NCI-H2107 treated with DMSO at 0.1 percent for 48 hours (cell line): ENCODE data around the gene ANKFN1.

Source experiments
- DNase-seq: peaks from one replicate; lab custom pipeline; 2025; ENCODE audit not compliant: unreplicated experiment; lab: John Stamatoyannopoulos, UW

Gene ANKFN1

GRCh38 chr17:56497132-56497531 is 343.9 kb downstream of the ANKFN1 start:
- no peak for DNase-seq

DNA sequence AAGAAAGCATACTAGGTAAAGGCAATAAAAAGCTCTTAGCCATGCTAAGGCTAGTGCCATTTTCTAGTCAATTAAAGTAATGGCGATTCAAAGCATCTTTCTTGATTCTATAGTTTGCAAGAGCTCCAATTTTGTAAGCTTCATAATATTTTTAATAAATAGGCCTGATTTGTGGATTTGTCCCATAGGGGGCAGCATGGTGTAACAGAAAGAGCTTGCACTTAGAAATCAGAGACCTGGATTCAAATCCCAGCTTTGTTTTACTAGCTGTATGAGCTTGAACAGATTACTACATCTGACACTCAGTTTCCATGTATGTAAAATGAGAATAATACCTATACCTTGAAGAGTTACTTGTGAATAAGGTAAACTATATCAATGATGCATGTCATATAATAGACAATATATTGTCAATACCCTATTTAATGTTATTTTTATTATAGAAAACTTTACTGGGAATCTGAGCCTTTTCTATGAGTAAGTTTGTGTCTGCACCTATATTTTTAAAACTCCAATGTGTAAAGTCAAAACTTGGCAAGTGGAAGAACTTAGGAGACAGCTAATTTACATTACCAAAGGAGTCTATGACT is 346.6 kb downstream of the ANKFN1 start:
- DNase-seq, result no peak

- no peak for DNase-seq
Measured at GRCh38 chr17:56502120-56502654, 348.9 kb downstream of the ANKFN1 start.

DNA sequence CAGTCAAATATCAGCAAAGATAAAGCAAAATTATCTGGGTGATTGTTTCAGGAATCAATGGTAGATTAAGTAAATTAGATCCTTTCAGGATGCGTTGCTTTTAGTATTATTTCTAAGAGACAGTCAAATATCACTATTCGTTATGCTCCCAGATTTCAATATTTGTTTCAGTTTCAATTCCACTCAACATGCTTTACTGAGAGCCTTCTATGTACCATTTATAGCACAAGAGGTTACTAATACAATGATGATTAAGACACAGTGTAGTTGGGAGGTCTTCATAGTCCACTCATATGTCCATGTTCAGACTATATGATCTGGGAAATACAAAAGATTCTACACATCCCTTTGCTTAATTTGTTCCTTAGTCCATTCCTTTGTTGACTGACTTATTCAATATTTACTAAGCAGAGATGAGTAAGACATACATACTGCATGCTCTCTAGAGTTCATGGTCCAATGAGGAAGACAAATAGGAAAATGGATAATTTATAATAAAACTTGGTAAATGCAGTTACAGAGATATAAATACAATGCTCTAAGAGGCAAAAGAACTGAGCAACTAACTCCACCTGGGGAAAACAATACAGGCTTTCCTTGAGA is 352.0 kb downstream of the ANKFN1 start:
- DNase-seq, result no peak

DNA sequence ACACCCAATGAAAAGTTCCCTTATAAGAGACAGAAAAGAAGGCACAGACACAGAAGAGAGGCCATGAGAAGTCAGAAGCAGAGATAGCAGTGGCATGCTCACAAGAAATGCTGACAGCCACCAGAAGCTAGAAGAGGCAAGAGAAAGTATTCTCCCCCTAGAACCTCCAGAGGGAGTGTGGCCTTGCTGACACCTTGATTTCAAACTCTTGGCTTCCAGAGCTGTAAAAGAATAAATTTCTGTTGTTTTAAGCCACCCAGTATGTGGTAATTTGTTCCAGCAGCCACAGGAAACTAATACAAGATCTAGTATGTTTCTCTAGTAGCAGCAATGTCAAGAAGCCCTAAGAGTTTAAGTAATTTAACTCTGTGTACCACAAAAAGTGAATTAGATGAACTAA is 353.1 kb downstream of the ANKFN1 start:
- no peak for DNase-seq

- no peak for DNase-seq
Measured at GRCh38 chr17:56510554-56511342, 357.5 kb downstream of the ANKFN1 start.

DNA sequence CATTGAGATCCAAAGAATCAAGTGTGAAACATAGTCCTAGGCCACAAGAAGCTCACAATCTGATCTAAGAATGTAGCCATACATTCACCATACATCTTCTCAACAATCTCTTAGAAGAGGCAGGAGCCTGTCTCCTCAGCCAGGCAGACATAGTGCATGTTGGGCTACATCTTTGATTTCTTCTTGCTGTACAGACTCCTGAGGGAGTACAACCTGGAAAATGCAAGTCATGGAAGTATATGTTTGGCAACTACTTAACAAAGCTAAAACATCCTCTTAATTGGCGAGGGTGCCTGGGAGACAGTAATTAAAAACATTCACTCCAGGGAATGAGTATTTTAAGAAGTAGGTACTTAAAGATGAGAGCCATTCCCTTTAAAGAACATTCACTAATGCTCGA is 361.0 kb downstream of the ANKFN1 start:
- no peak for DNase-seq

DNA sequence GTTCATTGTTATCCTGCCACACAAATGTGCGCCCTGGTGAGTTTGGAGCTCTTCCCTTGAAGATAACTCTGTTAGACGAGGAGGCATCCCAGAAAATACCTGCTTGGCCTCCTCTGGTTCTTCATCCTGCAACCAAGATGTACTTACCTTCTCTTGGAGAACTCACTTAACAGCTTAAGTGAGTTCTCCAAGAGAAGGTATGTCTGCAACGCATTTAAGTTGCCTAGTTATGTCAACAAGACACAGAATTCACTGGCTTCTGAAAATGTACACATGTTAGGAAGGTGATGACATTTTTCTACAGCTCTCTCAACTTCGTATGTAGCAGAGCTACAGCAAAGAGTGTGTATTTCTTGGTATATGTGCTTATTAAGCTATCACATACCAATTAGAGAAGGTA is 361.6 kb downstream of the ANKFN1 start:
- DNase-seq, result no peak

DNA sequence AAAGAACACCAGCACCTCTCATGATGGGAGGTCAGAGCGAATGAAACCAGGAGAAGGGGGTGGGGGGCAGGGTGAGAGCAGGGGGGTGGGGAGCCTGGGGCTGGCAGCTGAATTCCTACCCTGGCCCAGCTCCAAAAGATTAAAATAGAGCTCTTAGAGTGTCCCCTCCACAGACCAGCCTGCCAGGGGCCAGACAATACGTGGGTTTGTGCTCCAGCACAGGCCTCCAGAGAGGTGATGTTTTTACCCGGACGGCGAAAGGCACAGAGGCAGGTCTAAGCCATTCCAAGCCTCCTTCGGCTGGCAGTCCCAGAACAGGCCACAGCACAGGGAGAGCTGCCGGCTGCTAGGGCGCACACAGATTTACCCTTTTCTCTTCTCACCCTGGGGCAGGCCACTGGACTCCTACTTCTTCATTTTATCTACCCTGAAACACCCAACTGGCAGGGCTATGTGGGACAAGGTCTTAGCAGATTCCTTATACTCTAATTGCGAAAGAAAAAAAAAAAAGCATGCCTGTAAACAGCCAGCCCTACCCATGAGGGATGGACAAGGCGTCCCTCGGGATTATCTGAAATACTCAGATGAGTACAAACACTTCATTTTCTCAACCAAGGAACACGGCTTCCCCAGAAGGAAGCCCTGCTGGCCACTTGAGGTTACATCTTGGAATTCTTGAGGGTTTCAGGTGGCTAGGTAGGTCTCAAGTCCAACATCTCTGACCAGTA is 368.3 kb downstream of the ANKFN1 start:
- DNase-seq, result no peak

- DNase-seq, result no peak
Measured at GRCh38 chr17:56523042-56523441, 369.8 kb downstream of the ANKFN1 start.

DNA sequence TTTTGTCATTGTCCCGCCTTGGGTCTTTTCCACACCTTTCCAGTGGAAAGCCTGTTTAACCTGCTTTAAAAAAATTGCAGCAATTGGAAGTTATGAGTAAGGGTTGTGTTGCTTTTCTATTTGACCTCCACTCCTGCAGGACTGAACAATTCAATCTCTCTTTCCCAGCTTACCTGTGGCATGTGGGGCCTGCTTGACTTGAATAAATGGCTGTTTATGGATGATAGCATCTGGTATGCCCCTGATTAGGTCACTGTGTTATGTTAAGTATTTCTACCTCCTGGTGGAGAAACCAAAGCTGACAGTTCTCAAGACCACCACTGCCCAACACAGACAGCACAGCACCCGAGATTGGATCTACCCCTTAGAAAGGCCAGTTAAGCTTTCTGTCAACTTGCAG is 375.4 kb downstream of the ANKFN1 start:
- DNase-seq, result no peak

DNA sequence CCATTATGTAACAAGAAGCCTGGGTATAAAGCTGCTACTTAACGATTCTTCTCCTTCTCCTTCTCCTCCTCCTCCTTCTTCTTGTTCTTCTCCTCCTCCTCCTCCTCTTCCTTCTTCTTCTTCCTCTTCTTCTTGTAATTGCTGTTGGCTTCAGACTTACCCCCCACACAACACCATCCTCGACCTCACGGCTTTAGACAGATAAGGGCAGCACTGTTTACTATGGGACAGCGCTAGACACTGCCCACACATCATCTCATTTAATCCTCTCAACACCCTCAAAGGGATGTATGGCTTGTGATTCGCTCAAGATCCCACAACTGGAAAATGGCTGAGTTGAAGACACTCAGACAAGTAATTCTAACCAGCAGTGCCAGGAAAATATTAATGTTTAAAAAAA is 379.7 kb downstream of the ANKFN1 start:
- DNase-seq, result no peak

GRCh38 chr17:56536766-56537165 is 383.5 kb downstream of the ANKFN1 start:
- DNase-seq, result no peak

DNA sequence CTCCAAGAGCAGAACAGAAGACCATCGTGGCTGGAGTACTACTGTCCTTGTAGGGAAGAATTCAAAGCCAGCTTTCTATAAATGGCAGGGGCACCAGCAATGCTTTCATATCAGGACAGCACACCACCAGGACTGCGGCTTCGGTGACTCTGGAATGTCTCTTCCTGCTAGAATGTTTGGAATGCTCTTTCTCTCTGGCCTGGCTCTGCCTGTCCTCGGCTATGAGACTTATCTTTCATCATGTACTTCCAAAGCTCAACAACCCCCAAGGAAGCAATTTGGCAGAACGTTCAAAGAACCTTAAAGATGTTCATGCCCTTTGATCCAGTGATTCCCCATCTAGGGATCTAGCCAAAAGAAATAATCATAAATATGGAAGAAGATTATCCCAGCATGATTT is 387.6 kb downstream of the ANKFN1 start:
- no peak for DNase-seq

- DNase-seq, result no peak
Measured at GRCh38 chr17:56543280-56543679, 390.0 kb downstream of the ANKFN1 start.

GRCh38 chr17:56545106-56545505 is 391.8 kb downstream of the ANKFN1 start:
- no peak for DNase-seq

- DNase-seq, result no peak
Measured at GRCh38 chr17:56545930-56546329, 392.7 kb downstream of the ANKFN1 start.

DNA sequence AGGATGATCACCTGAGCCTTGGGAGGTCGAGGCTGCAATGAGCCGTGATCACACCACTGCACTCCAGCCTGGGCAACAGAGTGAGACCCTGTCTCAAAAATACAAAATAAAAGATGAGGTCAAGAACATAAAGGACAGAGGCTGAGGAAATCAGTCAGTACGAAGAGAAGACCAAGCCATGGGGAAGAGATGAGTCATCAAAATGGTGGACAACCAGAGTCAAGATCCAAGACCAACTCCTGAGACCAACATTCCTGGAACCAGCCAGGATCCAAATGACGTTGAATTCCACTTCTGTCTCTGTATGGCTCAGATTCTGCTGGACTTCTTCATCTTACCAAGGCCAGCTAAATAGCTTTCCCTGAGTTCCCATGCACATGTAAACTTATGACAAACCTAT is 395.4 kb downstream of the ANKFN1 start:
- DNase-seq, result no peak

GRCh38 chr17:56549501-56549900 is 396.2 kb downstream of the ANKFN1 start:
- DNase-seq, result no peak

DNA sequence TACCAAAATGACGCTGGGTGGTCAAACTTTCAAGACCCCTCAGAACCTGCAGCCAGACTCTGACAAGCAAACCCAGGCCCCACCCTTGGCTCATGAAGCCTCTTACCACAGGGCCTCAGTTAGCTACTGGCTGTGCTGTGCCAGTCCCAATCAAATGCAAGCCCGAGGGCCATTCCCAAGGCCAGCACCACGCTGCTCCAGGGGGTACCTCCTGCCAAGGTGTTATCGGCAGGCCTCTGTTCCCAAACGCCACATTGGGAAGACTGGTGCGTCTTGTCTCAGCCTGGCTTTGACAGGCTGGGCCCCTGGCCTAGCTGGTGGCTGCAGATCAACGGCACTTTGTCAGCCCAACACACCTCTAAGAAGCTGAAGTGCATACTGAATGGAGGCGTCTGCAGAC is 404.4 kb downstream of the ANKFN1 start:
- DNase-seq, result no peak

- DNase-seq, result no peak
Measured at GRCh38 chr17:56558088-56558487, 404.8 kb downstream of the ANKFN1 start.
